Measurements from ENCODE around the gene CD46.

Gene CD46

DNA sequence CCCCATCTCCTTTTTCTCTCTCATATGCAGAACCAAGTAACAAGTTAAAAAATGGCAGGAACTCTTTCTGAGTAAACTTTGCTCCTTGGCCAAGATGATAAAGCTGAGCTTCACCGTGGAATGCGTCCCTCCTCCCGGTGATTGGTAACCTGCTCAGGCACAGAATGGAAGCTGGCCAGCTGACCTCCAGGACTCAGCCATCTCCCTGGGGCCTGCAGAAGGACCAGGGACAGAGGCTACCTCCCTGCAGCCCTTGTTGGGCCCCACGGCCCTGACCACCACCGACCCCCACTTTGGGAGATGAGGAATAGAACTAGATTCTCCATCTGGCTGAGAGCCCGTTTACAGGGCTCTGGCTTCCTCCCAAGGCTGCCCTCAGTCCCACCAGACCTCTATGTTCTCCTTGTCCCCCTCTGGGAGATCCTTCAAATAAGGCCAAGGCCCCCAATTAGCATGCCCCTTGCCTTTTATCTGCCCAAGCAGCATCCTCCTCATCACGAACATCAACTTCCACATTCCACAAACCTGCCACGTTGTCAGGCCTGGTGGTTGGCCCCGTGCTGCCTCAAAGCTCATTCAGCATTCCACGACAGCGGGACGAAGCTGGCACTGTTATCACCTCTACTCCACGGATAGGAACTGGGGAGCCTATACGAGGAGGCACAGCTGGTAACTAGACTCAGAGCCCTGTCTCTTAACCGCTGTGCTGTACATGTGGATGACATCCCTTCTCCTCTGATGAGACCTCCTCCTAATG lies 84.9 kb downstream of the CD46 start:
- H3K9ac ChIP-seq (ENCODE audit: low read length), result no peak overlapping the region
- H3K27ac ChIP-seq (ENCODE audit: low read length), result no peak overlapping the region
- H3K4me3 ChIP-seq (ENCODE audit: low read length), result no peak overlapping the region
- H3K9me3 ChIP-seq (ENCODE audit: control insufficient read depth, low read depth, low read length), result no peaks in the 10 kb centered on the region
- no peaks in the 10 kb centered on the region for H3K27me3 ChIP-seq (ENCODE audit: control insufficient read depth, insufficient read depth, low read length)
- no peaks in the 10 kb centered on the region for H3K36me3 ChIP-seq (ENCODE audit: control insufficient read depth, low read depth, low read length)
- no peaks in the 10 kb centered on the region for H3K4me1 ChIP-seq (ENCODE audit: control insufficient read depth, low read depth, low read length)

DNA sequence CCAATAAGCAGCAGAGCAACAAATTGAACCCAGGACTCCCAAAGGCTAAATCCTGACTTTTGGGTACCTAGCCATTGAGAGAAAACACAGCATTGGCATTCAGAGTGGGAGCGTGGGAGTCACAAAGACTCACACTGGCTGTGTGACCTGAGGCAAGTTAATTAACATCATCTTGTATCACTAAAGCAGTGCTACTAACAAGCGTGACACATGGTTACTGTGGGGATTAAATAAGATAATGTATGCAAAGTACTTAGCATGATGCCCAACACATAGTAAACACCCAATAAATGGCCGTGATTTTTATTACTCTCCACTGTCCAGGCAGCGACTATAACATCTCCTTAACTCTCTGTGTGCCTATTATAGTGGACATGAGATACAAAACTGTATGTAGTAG lies 85.8 kb downstream of the CD46 start:
- H3K9me3 ChIP-seq (ENCODE audit: control insufficient read depth, low read depth, low read length), result no peaks in the 10 kb centered on the region
- H3K27me3 ChIP-seq (ENCODE audit: control insufficient read depth, insufficient read depth, low read length), result no peaks in the 10 kb centered on the region
- no peak overlapping the region for H3K4me3 ChIP-seq (ENCODE audit: low read length)
- H3K27ac ChIP-seq (ENCODE audit: low read length), result no peak overlapping the region
- H3K4me1 ChIP-seq (ENCODE audit: control insufficient read depth, low read depth, low read length), result peaks cover 5% of the 10 kb centered on the region
- H3K36me3 ChIP-seq (ENCODE audit: control insufficient read depth, low read depth, low read length), result no peaks in the 10 kb centered on the region
- no peak overlapping the region for H3K9ac ChIP-seq (ENCODE audit: low read length)

DNA sequence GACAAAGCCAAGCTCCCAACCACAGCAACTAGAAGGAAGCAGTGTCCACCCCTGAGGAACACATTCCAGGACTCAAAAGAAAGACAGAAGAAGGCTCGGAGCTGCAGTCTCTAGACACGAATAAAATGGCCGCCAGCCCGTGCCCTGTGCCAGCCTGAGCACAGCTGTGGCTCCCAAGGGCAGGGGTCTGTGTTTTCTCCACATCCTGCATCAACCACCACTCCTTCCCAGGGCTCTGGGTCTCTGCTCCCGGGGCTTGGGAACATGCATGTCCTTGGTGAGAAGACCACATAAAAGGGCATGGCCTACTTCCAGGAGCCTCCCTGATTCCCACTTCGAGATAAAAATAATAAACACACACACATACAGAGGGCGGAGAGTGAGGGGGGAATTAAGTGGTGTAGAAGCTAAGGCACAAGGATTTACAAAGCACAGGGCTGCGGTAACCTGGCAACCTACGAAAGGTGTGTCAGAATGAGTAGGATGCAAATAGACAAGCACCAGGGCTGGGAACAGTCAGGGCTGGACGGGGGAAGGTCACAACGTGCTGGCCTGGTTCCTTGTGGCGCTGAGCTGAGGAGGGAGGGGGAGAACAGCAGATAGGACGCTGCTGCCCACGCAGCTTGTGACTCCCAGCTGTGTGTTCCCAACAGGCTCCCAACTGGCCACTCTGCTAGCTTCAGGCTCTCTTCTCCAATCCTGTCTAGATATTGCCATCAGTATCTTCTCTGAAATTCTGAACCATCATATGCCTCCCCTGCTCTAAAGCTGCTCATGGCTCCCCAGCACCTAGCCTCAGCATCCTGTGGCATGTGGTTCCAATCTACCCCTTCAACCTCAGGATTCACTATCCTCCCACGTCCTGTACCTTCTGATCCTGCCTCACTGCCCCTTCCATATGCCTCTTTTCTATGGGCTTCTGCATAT lies 86.6 kb downstream of the CD46 start:
- no peaks in the 10 kb centered on the region for H3K9me3 ChIP-seq (ENCODE audit: control insufficient read depth, low read depth, low read length)
- no peak overlapping the region for H3K4me3 ChIP-seq (ENCODE audit: low read length)
- no peak overlapping the region for H3K9ac ChIP-seq (ENCODE audit: low read length)
- no peak overlapping the region for H3K27ac ChIP-seq (ENCODE audit: low read length)
- H3K27me3 ChIP-seq (ENCODE audit: control insufficient read depth, insufficient read depth, low read length), result no peaks in the 10 kb centered on the region
- H3K4me1 ChIP-seq (ENCODE audit: control insufficient read depth, low read depth, low read length), result peaks cover 5% of the 10 kb centered on the region
- H3K36me3 ChIP-seq (ENCODE audit: control insufficient read depth, low read depth, low read length), result no peaks in the 10 kb centered on the region

- Histone ChIP-seq H3K4me1 (ENCODE audit: control insufficient read depth, low read depth, low read length) (peaks cover 5% of the 10 kb centered on the region), H3K9me3 (ENCODE audit: control insufficient read depth, low read depth, low read length) (no peaks in the 10 kb centered on the region), H3K36me3 (ENCODE audit: control insufficient read depth, low read depth, low read length) (no peaks in the 10 kb centered on the region), H3K9ac (ENCODE audit: low read length) (no peak overlapping the region), H3K4me3 (ENCODE audit: low read length) (no peak overlapping the region), H3K27me3 (ENCODE audit: control insufficient read depth, insufficient read depth, low read length) (no peaks in the 10 kb centered on the region), H3K27ac (ENCODE audit: low read length) (no peak overlapping the region)
Measured at GRCh38 chr1:207839083-207839413, 87.2 kb downstream of the CD46 start.

- no peaks in the 10 kb centered on the region for H3K27me3 ChIP-seq (ENCODE audit: control insufficient read depth, insufficient read depth, low read length)
- H3K9ac ChIP-seq (ENCODE audit: low read length), result no peak overlapping the region
- peaks cover 5% of the 10 kb centered on the region for H3K4me1 ChIP-seq (ENCODE audit: control insufficient read depth, low read depth, low read length)
- H3K9me3 ChIP-seq (ENCODE audit: control insufficient read depth, low read depth, low read length), result no peaks in the 10 kb centered on the region
- H3K36me3 ChIP-seq (ENCODE audit: control insufficient read depth, low read depth, low read length), result no peaks in the 10 kb centered on the region
- H3K27ac ChIP-seq (ENCODE audit: low read length), result no peak overlapping the region
- H3K4me3 ChIP-seq (ENCODE audit: low read length), result no peak overlapping the region
Measured at GRCh38 chr1:207840380-207840779, 88.5 kb downstream of the CD46 start.

- H3K4me1 ChIP-seq (ENCODE audit: control insufficient read depth, low read depth, low read length), result peaks cover 5% of the 10 kb centered on the region
- no peak overlapping the region for H3K27ac ChIP-seq (ENCODE audit: low read length)
- H3K9me3 ChIP-seq (ENCODE audit: control insufficient read depth, low read depth, low read length), result no peaks in the 10 kb centered on the region
- H3K9ac ChIP-seq (ENCODE audit: low read length), result no peak overlapping the region
- no peaks in the 10 kb centered on the region for H3K27me3 ChIP-seq (ENCODE audit: control insufficient read depth, insufficient read depth, low read length)
- H3K36me3 ChIP-seq (ENCODE audit: control insufficient read depth, low read depth, low read length), result no peaks in the 10 kb centered on the region
- H3K4me3 ChIP-seq (ENCODE audit: low read length), result no peak overlapping the region
Measured at GRCh38 chr1:207841293-207841692, 89.4 kb downstream of the CD46 start.

DNA sequence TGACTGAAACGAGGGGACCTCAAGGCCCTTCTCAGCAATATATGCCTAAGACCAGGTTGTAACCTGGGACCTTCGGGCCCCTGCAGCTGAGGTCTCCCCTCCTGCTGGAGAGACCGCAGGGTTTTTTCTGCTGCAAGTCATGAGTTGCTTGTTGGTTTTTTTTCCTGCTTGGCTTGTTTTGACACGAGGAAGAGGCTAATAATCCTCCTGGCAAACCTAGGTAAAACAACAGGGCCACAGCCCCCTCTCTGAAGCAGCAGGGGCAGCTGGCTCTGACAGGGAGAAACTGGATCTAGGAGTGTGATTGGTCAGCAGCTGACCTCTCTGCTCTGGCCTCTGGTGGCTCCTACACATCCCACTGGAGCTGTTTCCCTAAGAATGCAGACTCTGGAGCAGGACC lies 90.0 kb downstream of the CD46 start:
- Histone ChIP-seq H3K36me3 (ENCODE audit: control insufficient read depth, low read depth, low read length) (no peaks in the 10 kb centered on the region), H3K4me1 (ENCODE audit: control insufficient read depth, low read depth, low read length) (peaks cover 5% of the 10 kb centered on the region), H3K27me3 (ENCODE audit: control insufficient read depth, insufficient read depth, low read length) (no peaks in the 10 kb centered on the region), H3K9me3 (ENCODE audit: control insufficient read depth, low read depth, low read length) (no peaks in the 10 kb centered on the region), H3K9ac (ENCODE audit: low read length) (no peak overlapping the region), H3K4me3 (ENCODE audit: low read length) (no peak overlapping the region), H3K27ac (ENCODE audit: low read length) (no peak overlapping the region)

GRCh38 chr1:207842506-207842905 lies 90.7 kb downstream of the CD46 start:
- Histone ChIP-seq H3K9me3 (ENCODE audit: control insufficient read depth, low read depth, low read length) (no peaks in the 10 kb centered on the region), H3K4me3 (ENCODE audit: low read length) (no peak overlapping the region), H3K27me3 (ENCODE audit: control insufficient read depth, insufficient read depth, low read length) (no peaks in the 10 kb centered on the region), H3K9ac (ENCODE audit: low read length) (no peak overlapping the region), H3K4me1 (ENCODE audit: control insufficient read depth, low read depth, low read length) (peaks cover 5% of the 10 kb centered on the region), H3K36me3 (ENCODE audit: control insufficient read depth, low read depth, low read length) (no peaks in the 10 kb centered on the region), H3K27ac (ENCODE audit: low read length) (no peak overlapping the region)

DNA sequence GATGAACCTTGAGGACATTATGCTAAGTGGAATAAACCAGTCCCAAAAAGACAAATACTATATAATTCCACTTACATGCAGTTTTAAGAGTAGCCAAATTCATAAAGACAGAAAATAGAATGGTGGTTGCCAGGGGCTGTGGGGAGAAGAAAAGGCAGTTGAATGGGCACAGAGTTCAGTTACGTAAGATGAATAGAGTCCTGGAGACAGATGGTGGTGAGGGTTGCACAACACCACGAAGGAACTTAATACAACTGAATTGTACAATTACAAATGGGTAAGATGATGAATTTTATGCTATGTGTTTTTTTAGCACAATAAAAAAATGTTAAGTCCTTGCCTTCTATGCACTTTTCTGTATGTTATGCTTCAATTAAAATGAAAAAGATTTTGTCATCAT lies 92.5 kb downstream of the CD46 start:
- H3K9me3 ChIP-seq (ENCODE audit: control insufficient read depth, low read depth, low read length), result no peaks in the 10 kb centered on the region
- H3K4me3 ChIP-seq (ENCODE audit: low read length), result no peak overlapping the region

More for the DNA sequence above, 92.5 kb downstream of the CD46 start:
- Histone ChIP-seq H3K9ac (ENCODE audit: low read length) (no peak overlapping the region), H3K27me3 (ENCODE audit: control insufficient read depth, insufficient read depth, low read length) (no peaks in the 10 kb centered on the region), H3K27ac (ENCODE audit: low read length) (no peak overlapping the region), H3K4me1 (ENCODE audit: control insufficient read depth, low read depth, low read length) (peaks cover 5% of the 10 kb centered on the region), H3K36me3 (ENCODE audit: control insufficient read depth, low read depth, low read length) (no peaks in the 10 kb centered on the region)
